ENCODE data around the gene DCAF5. TPM values are rescaled to one million over a fixed set of nuclear protein-coding genes. Genes with fewer than 3 reads are reported as not detected.
"Not testable (repeated sequence)": the region's sequence is repeated elsewhere in the genome, so short reads cannot be mapped to it uniquely, and the experiment has no call there.

DCAF5 gene
- total RNA-seq, 2 donors from 2014 or later, result 25.3 to 67.4 TPM

GRCh38 chr14:69072584-69072983 is 80.3 kb downstream of the DCAF5 start:
- 59% methylated on average over 2 of the region's 2 CpGs for WGBS
- no peak overlapping the region for H3K4me3 ChIP-seq
- H3K4me1 ChIP-seq (replicated peaks), result no peaks in the 10 kb centered on the region
- intact Hi-C loops (cut with DNase I), result no loop called here
- H3K36me3 ChIP-seq, result no peaks in the 10 kb centered on the region
- TF ChIP-seq CTCF (IDR thresholded peaks at IDR 0.05) (no peak), POLR2AphosphoS5 (IDR thresholded peaks at IDR 0.05) (no peak), POLR2A (IDR thresholded peaks at IDR 0.05) (no peak)
- H3K27me3 ChIP-seq (replicated peaks; ENCODE audit: insufficient read depth), result no peaks in the 10 kb centered on the region
- no peaks in the 10 kb centered on the region for H3K9me3 ChIP-seq
- no peak for DNase-seq (ENCODE audit: low spot score)
- no peak overlapping the region for H3K27ac ChIP-seq

- intact Hi-C loops (cut with DNase I), result no loop called here
- TF ChIP-seq POLR2AphosphoS5 (IDR thresholded peaks at IDR 0.05), result no peak
- TF ChIP-seq CTCF (IDR thresholded peaks at IDR 0.05), result no peak
- TF ChIP-seq POLR2A (IDR thresholded peaks at IDR 0.05), result no peak
- H3K4me1 ChIP-seq (replicated peaks), result no peaks in the 10 kb centered on the region
- WGBS, result 74% methylated on average over 2 of the region's 2 CpGs
- H3K27ac ChIP-seq, result no peak overlapping the region
- H3K9me3 ChIP-seq, result no peaks in the 10 kb centered on the region
- no peaks in the 10 kb centered on the region for H3K27me3 ChIP-seq (replicated peaks; ENCODE audit: insufficient read depth)
- DNase-seq (ENCODE audit: low spot score), result no peak
- H3K4me3 ChIP-seq, result no peak overlapping the region
- no peaks in the 10 kb centered on the region for H3K36me3 ChIP-seq
Observed at GRCh38 chr14:69068744-69069421, 84.0 kb downstream of the DCAF5 start.

- WGBS, result 90% methylated on average over 3 of the region's 3 CpGs
- H3K36me3 ChIP-seq, result no peaks in the 10 kb centered on the region
- H3K4me1 ChIP-seq (replicated peaks), result no peaks in the 10 kb centered on the region
- TF ChIP-seq CTCF (IDR thresholded peaks at IDR 0.05) (no peak), POLR2AphosphoS5 (IDR thresholded peaks at IDR 0.05) (no peak), POLR2A (IDR thresholded peaks at IDR 0.05) (no peak)
- H3K27me3 ChIP-seq (replicated peaks; ENCODE audit: insufficient read depth), result no peaks in the 10 kb centered on the region
- no peak overlapping the region for H3K4me3 ChIP-seq
- no peak for DNase-seq (ENCODE audit: low spot score)
- H3K27ac ChIP-seq, result no peak overlapping the region
- H3K9me3 ChIP-seq, result no peaks in the 10 kb centered on the region
- intact Hi-C loops (cut with DNase I), result no loop called here
Observed at GRCh38 chr14:69066396-69067171, 86.3 kb downstream of the DCAF5 start.

- H3K9me3 ChIP-seq; H3K27me3 ChIP-seq (replicated peaks; ENCODE audit: insufficient read depth); H3K4me3 ChIP-seq; H3K27ac ChIP-seq; H3K36me3 ChIP-seq; DNase-seq (ENCODE audit: low spot score); intact Hi-C loops (cut with DNase I); H3K4me1 ChIP-seq (replicated peaks): not testable (repeated sequence)
- WGBS, result 98% methylated on average over 4 of the region's 4 CpGs
Observed at GRCh38 chr14:69065934-69066333, 87.0 kb downstream of the DCAF5 start.

GRCh38 chr14:69064596-69064995 is 88.3 kb downstream of the DCAF5 start:
- H3K4me1 ChIP-seq (replicated peaks), result no peaks in the 10 kb centered on the region
- H3K9me3 ChIP-seq, result no peaks in the 10 kb centered on the region
- TF ChIP-seq POLR2AphosphoS5 (IDR thresholded peaks at IDR 0.05) (no peak), POLR2A (IDR thresholded peaks at IDR 0.05) (no peak), CTCF (IDR thresholded peaks at IDR 0.05) (no peak)
- H3K36me3 ChIP-seq, result peaks cover 0 to 3% of the 10 kb centered on the region in 2 donors
- H3K27ac ChIP-seq, result no peak overlapping the region
- no peak for DNase-seq (ENCODE audit: low spot score)
- H3K4me3 ChIP-seq, result no peak overlapping the region
- H3K27me3 ChIP-seq (replicated peaks; ENCODE audit: insufficient read depth), result no peaks in the 10 kb centered on the region
- intact Hi-C loops (cut with DNase I), result no loop called here
